GM21737 (cell line): ENCODE data around the gene B4GALNT1.
"Not testable (repeated sequence)": the region's sequence is repeated elsewhere in the genome, so short reads cannot be mapped to it uniquely, and the experiment has no call there.

Experiments used
- ATAC-seq: cut with Tn5 transposase; IDR thresholded peaks from one replicate; pipeline ENCODE4 v1.9.1; 2021; ENCODE audit warnings: mild to moderate bottlenecking, moderate library complexity; ENCODE audit not compliant: unreplicated experiment

B4GALNT1 gene

DNA sequence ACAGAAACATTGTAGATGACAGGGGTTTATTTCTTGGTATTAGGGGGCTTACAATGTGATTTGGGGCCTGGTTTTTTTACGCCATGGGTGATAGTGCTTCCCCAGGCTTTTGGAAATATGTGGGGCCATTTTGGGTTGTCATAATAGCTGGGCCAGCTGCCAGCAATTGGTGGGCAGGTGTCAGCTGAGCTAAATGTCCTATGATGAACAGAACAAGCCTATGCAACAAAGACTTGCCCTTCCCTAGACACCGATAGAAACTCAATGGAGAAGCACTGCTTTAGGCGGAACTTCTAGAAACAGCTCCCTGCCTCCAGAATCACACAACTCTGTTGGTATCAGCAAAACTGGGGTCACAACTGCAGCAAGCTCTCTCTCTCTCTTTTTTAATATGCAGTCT is 5.1 kb upstream of the B4GALNT1 start:
- no peak for ATAC-seq

DNA sequence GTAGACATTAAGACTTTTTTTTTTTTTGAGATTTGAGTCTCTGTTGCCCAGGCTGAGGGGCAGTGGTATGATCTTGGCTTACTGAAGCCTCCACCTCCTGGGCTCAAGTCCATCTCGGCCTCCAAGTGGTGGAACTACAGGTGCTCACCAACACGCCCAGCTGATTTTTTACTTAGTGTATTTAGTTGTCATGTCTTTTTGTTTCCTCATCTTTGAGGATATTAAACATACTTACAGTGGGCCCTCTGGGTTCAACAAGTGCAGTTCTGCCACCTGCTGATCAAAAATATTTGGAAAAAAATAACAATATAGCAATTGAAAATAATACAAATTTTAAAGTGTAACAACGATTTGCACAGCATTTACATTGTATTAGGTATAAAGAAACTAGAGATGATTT is 4.4 kb upstream of the B4GALNT1 start:
- ATAC-seq = no peak

DNA sequence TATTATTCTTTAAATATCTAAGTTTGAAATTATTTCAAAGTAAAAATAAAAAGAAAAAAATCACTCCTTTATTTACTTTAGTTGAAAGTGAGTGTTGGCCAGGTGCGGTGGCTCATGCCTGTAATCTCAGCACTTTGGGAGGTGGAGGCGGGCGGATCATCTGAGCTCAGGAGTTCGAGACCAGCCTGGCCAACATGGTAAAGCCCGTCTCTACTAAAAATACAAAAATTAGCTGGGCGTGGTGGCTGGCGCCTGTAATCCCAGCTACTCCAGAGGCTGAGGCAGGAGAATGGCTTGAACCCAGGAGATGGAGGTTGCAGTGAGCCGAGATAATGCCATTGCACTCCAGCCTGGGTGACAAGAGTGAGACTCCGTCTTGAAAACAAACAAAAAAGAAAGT is 3.7 kb upstream of the B4GALNT1 start:
- not testable (repeated sequence) for ATAC-seq

DNA sequence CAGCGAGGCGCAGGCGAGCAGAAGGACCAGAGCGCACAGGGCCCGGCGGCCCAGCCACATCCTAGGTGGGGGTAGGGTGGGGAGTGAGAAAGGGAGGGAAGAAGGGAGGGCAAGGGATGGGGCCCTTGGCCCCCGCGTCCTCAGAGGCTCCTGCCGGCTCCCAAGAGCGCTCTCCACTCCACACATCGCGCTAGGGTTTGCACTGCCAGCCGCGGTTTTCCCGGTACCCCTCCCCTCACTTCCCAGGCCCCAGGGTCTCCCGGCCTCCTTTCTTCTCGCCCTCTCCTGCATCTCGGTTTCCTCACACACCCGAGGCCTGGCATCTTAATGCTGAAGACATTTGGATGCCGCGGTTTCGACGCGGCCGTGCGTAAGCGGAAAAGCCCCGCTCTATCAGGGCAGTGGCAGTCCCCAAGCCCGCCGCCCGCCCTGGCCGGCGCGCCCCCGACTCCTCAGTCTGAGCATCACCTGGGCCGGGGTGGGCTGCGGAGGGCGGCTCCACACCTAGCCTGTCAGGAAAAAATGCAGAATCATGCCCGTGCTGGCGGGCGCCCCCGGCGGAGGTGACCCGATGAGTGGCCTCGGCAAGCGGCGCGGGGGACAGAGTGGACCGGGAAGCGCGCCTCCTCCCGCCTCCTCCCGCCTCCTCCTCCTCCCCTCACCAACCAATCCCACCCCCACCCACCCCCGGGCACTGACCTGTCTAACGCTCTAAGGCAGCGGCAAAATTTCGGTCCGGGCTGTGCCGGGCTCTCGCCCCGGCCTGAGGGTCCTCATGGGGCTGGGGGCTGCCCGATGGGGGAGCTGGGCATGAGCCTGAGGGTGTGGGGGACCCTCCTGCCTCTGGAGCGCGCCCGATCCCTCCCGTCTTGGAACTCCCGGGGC is 686 bp downstream of the B4GALNT1 start:
- no peak for ATAC-seq

DNA sequence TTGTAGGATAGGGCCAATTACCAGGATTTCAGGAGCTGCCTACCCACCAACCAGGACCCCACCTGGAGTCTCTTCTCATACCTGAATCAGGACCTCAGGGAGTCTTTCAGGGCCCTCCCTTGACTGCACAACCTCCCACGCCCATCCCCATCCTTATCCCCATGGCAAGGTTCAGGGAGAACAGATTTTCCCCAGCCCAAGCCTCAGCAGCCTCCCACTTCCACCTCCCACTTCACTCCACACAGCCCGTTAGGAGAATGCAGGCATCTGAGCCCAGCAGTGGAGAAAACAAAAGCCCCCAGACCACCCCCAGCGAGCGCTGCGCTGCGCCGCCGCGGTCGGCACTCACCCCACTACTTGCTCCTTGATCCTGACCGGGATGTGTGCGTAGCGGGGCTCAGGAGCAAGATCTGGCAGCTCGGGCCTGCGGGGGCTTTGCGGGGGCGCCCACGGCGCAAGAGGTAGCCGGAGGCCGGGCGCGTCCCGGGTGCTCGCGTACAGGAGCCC is 1.4 kb downstream of the B4GALNT1 start:
- ATAC-seq = no peak

DNA sequence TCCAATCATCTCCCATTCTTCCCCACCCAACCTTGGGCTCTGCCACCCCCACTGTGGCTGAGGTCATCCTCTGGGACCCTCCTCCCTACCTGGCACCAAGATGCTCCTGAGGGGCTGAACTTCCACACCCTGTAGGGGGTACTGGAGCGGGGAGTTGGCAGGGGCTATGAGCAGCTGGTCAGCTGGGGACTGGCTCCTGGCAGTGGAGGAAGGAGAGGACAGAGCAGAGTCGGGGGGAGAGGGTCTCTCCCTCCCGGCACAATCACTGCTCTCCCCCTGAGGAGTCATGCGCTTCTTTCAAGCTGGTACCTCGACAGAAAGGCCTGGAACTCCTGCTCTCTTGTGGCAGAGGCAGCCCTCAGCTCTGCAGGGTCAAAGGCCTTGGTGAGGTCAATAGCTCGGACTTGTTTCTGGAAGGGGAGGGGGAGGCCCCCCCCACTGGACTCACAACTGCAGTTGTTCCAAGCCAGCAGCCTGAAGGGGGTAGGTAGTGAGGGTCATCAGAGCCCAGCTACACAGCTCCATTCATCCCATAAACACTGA is 2.0 kb downstream of the B4GALNT1 start:
- no peak for ATAC-seq

DNA sequence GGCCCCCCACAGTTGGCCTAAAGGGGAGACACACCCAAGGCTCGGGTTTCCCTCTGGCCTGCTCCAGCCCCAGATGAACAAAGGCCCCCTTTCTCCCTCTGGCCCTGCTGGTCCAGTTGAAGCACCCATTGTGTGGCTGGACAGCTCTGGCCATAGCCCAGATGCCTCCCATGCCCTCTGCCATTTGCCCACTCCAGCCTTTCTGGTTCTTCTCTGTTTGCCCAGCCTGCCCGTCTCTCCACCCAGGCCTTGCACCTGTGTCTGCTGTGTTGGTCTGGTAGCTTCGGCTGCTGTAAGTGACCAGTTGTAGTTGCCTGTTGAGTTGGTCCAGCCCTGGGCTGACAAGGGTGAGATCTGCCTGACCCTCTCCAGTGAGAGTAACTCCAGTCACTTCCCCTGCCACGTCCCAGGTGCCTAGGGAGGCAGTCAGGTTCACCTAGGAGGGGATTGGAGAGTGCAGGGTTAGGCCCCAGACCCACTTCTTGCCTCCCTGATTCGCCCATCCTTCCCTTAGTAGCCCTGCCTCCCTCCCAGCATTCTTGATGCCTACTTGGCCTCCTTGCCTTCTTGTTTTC is 3.0 kb downstream of the B4GALNT1 start:
- no peak for ATAC-seq

DNA sequence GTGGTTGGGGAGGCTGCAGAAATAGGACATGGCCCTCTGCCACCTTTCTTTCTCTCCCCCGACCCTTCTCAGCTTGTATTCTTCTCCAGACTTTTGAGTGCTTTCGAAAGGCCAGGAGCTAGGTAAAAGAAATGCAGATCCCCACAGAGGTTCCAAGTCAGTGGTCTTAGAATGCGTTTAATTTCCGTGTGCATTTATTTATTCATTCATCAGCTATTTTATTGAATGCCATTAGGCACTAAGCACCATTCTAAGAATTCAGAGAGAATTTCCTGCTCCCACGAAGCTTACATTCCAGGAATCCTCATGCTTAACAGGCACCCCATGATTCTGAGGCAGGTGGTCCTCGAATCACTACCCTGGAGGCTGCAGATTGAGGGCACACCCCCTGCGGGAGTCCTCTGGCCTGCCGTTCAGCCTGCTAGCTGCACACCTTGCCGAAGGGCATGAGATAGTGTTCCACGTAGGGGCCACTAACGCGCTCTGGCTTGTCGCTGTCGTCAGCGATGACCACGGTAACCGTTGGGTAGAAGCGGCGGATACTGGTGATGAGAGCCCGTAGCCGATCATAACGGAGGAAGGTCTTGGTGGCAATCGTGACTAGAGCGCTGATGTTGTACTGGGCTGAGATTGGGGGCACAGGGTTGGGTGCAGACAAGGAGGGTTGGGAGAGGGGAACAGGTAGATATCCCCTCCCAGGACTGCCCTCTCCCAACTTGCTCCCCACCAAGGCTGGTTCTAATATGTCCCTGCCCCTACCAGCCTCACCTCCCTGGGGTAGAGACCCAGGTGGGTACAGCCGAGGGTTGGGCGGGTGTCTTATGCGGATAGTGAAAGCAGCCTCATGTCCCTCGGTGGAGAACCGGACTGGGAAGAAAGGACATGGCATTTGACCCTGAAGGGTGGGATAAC is 4.5 kb downstream of the B4GALNT1 start:
- no peak for ATAC-seq

DNA sequence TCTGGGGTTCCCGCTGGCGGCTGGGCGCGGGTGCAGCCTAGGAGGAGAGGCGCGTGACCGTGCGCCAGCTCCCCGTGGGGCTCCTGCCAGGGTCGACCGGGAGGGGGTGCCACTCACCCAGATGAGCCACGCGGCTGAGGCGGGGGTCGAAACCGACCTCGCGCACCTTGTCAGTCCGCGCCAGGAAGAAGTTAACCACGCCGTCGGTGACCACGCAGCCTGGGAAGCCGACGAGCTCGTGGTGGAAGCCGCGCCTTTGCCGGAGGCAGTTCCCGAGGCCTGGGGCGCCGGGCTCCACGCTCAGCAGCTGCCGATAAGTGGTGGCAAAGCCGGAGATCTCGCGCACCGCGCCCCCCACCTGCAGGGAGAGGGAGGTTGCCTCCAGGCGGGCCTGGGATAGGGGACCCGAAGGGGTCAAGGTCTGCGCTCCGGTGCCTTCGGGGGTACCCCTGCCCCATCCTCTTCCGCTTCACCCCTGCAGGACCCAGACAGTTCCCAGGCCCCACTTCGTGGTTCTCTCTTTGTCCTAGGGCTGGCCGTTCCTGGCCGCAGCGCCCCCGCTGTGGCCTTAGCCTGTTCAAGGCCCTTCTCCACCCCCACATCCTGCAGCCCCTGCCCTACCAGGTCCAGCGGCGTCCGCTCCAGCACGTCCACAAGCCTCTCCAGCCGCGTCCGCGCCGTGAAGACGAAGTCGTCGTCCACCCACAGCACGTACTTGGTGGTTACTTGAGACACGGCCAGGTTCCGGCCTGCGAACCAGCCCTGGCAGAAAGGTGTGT is 5.3 kb downstream of the B4GALNT1 start:
- ATAC-seq = no peak

DNA sequence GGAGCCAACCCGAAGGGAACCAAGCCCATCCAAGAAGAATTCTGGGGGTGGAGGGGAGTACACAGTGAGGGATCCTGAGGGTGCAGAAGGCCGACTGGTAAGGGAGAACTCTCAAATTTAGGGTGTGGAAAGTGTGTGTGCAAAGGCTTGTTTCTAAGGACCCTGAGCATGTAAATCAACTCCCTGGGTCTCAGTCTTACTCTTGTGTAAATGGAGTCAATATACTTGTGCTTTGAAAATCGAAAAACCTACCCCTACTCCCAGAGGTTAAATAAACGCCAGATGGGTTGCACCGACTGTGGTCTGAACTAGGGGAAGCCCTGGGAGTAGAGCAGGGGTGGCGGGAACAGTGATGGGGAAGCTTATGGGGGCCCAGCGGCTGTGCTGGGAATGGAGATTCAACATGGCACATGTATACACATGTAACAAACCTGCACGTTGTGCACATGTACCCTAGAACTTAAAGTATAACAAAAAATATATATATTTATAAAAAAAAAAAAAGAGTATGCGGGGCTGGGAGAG is 6.0 kb downstream of the B4GALNT1 start:
- ATAC-seq = no peak

DNA sequence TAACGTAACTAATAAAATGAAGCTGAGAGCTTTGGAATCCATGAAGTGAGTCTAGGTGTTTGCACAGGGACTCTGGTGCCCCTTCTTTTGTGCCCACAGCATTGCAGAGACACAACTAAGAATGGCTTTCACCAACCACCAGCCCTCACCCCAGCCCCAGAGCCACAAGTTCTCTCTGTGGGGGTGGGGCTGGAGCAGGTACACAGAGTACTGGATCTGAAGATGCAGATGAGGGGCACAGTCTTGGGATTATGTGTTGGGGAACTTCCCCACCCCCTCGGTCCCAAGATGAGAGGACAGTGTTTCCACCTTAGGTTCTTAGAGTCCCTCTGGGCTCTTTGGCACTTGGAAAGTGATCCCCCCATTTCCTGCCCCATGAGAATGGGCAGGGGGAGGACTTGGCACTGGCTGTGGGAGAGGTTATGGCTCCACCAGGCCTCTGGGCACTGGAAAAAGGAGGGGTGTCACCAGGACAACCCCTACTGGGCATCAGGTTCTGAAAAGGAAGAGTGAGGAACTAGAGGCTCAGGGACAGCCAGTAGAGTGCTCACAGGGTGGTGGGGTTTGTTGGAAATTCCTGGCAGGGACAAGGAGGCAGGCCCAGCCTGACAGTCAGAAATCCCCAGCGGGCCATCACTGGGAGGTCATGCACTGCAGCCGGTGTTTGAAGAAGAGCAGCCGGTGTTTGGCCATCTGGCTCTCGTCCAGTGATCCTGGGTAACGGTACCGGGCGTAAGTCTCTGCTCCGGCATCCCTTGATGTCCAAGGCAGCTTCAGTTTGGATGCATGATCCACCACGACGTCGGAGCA is 6.7 kb downstream of the B4GALNT1 start:
- ATAC-seq = no peak

DNA sequence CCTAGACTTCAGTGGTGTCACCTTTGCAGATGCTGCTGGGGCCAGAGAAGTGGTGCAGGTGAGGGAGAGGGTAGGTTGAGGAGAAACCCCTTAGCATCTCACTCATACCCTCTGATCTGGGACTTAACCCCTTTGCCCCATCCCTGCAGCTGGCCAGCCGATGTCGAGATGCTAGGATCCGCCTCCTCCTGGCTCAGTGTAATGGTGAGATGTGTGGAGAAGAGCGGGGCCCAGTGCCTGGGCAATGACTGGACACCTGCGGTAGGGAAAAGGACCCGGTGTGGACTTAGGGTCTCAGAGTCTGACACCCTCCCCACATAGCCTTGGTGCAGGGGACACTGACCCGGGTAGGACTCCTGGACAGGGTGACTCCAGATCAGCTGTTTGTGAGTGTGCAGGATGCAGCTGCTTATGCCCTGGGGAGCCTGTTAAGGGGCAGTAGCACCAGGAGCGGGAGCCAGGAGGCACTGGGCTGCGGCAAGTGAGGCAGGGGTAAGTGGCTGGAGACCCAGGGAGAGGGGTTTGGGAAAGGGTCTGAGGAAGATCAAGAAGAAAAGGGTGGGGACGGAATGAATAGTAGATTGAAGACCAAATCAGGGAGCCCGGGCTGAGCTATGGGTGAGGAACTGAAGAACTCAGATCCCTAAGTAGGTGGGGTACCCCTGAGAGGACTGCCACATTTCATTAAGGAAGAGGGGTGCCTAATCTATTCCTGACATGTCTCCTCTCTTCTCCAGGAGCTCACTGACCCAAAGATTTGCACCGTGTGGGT is 7.6 kb downstream of the B4GALNT1 start:
- no peak for ATAC-seq

DNA sequence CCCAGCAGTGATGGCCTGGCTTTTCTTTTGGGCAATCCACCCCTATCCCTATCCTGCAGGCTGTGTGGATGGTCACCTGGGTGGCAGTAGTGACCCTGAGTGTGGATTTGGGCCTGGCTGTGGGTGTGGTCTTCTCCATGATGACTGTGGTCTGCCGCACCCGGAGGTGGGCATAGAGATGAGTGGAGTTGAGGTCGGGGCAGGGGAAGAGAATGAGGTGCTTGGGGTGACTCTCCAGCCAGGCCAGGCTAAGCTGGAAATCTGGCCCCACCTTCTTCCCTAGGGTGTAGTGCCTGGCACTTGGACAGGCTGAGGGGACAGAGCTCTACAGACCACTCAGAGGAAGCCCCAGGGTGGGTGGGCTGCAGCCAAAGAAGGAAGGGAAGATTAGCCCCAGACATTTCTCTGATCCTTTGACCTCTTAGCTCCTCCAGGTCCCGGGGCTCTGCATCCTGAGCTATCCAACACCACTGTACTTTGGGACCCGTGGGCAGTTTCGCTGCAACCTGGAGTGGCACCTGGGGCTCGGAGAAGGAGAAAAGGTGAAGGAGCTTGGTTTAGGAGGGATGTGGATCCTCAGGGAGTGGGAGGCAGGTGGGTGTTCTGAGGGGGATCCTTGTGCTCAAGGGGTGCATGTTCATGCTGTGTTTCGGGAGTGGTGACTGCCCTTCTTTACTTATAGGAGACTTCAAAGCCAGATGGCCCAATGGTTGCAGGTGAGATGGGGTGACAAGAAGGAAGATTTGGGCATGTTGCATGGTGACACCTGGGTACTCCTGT is 8.4 kb downstream of the B4GALNT1 start:
- ATAC-seq = no peak

DNA sequence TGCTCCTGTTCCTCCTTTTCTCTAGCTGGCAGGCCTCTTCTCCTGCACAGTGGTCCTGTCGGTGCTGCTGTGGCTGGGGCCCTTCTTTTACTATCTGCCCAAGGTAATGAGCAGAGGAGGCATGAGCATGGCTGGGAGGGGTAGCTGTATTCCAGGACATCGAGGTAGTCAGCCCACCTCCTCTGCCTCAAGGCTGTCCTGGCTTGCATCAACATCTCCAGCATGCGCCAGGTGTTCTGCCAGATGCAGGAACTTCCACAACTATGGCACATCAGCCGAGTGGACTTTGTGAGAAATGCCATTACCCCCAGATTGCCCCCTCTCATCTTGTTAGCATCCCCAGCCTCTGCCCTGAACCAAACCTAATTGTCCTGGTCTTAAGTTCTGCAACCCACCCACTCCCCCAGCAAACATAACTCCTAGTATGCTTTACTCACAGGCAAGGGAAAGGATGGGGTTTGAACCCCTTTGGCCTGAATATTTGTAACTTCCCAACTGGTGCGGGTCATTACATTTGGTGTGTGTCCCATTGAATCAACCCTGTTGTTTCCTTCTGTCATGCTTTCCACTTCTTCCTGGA is 9.1 kb downstream of the B4GALNT1 start:
- ATAC-seq = no peak

DNA sequence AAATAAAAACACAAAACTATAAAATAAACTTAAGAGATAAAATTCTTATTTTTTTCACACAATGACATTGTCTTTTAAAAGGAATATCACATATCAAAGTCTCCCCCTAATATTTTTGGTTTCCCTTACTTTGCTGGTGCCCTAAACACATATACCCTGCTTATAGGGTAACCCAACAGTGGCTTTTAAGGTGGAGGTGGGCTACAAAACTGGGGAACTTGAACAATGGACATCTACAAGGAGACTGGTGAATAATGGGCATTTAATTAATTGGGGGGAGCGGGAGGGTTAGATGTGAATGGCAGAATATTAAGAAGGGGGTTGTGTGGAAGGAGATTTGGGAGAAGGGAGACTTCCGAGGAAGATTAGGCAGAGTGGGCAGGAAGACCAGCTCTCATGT is 9.6 kb downstream of the B4GALNT1 start:
- no peak for ATAC-seq

DNA sequence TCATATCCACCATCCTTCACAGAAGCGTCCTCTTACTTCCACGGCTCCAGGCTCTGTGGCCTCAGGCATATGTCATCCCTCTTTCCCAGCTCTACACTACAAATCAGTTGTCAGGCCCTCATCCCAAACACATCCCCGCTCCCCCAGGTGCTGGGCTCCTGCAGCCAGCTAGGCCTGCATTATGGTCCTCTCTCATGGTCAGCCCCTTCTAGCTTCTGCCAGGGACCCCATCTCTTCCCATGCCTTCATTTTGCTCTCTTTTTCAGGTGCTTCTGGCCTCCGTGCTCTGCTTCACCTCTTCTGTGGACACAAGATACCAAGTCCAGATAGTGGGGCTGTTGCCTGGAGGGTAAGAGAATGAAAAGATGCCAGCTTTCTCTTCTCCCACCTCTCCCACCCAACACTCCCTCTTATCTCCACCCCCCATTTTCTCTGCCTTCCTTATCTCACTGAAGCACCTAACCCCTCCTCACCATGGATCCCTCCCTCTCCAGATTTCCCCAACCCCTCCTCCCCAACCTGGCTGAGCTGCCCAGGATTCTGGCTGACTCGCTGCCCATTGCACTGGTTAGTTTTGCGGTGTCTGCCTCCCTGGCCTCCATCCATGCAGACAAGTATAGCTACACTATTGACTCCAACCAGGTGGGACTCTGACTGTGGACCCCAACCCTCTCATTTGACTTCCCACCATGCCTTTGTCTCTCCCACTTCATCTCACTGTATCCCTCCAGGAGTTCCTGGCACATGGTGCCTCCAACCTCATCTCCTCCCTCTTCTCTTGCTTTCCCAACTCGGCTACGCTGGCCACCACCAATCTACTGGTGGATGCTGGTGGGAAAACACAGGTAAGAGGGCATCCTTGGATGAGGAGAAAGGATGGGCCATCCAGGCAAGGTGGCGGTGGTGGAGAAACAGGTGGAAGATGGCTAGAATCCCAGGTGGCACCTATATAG is 10.4 kb downstream of the B4GALNT1 start:
- ATAC-seq = no peak
